NCI-H2196 treated with DMSO at 0.1 percent for 48 hours (cell line): ENCODE data around the gene B4GALNT1.
"Not testable (repeated sequence)": the region's sequence is repeated elsewhere in the genome, so short reads cannot be mapped to it uniquely, and the experiment has no call there.

Experiments used
- DNase-seq: peaks from one replicate; lab custom pipeline; 2025; ENCODE audit not compliant: unreplicated experiment; lab: John Stamatoyannopoulos, UW

Gene B4GALNT1

GRCh38 chr12:57638096-57638495, 5.1 kb upstream of the B4GALNT1 start:
- DNase-seq, result no peak

- no peak for DNase-seq
Measured at GRCh38 chr12:57637364-57637763, 4.4 kb upstream of the B4GALNT1 start.

- DNase-seq, result not testable (repeated sequence)
Measured at GRCh38 chr12:57636731-57637130, 3.7 kb upstream of the B4GALNT1 start.

GRCh38 chr12:57632073-57632957, 686 bp downstream of the B4GALNT1 start:
- DNase-seq, result no peak

DNA sequence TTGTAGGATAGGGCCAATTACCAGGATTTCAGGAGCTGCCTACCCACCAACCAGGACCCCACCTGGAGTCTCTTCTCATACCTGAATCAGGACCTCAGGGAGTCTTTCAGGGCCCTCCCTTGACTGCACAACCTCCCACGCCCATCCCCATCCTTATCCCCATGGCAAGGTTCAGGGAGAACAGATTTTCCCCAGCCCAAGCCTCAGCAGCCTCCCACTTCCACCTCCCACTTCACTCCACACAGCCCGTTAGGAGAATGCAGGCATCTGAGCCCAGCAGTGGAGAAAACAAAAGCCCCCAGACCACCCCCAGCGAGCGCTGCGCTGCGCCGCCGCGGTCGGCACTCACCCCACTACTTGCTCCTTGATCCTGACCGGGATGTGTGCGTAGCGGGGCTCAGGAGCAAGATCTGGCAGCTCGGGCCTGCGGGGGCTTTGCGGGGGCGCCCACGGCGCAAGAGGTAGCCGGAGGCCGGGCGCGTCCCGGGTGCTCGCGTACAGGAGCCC, 1.4 kb downstream of the B4GALNT1 start:
- DNase-seq, result no peak

- no peak for DNase-seq
Measured at GRCh38 chr12:57630891-57631433, 2.0 kb downstream of the B4GALNT1 start.

DNA sequence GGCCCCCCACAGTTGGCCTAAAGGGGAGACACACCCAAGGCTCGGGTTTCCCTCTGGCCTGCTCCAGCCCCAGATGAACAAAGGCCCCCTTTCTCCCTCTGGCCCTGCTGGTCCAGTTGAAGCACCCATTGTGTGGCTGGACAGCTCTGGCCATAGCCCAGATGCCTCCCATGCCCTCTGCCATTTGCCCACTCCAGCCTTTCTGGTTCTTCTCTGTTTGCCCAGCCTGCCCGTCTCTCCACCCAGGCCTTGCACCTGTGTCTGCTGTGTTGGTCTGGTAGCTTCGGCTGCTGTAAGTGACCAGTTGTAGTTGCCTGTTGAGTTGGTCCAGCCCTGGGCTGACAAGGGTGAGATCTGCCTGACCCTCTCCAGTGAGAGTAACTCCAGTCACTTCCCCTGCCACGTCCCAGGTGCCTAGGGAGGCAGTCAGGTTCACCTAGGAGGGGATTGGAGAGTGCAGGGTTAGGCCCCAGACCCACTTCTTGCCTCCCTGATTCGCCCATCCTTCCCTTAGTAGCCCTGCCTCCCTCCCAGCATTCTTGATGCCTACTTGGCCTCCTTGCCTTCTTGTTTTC, 3.0 kb downstream of the B4GALNT1 start:
- no peak for DNase-seq

GRCh38 chr12:57628280-57629191, 4.5 kb downstream of the B4GALNT1 start:
- no peak for DNase-seq

DNA sequence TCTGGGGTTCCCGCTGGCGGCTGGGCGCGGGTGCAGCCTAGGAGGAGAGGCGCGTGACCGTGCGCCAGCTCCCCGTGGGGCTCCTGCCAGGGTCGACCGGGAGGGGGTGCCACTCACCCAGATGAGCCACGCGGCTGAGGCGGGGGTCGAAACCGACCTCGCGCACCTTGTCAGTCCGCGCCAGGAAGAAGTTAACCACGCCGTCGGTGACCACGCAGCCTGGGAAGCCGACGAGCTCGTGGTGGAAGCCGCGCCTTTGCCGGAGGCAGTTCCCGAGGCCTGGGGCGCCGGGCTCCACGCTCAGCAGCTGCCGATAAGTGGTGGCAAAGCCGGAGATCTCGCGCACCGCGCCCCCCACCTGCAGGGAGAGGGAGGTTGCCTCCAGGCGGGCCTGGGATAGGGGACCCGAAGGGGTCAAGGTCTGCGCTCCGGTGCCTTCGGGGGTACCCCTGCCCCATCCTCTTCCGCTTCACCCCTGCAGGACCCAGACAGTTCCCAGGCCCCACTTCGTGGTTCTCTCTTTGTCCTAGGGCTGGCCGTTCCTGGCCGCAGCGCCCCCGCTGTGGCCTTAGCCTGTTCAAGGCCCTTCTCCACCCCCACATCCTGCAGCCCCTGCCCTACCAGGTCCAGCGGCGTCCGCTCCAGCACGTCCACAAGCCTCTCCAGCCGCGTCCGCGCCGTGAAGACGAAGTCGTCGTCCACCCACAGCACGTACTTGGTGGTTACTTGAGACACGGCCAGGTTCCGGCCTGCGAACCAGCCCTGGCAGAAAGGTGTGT, 5.3 kb downstream of the B4GALNT1 start:
- DNase-seq, result no peak

- DNase-seq, result no peak
Measured at GRCh38 chr12:57626921-57627445, 6.0 kb downstream of the B4GALNT1 start.

DNA sequence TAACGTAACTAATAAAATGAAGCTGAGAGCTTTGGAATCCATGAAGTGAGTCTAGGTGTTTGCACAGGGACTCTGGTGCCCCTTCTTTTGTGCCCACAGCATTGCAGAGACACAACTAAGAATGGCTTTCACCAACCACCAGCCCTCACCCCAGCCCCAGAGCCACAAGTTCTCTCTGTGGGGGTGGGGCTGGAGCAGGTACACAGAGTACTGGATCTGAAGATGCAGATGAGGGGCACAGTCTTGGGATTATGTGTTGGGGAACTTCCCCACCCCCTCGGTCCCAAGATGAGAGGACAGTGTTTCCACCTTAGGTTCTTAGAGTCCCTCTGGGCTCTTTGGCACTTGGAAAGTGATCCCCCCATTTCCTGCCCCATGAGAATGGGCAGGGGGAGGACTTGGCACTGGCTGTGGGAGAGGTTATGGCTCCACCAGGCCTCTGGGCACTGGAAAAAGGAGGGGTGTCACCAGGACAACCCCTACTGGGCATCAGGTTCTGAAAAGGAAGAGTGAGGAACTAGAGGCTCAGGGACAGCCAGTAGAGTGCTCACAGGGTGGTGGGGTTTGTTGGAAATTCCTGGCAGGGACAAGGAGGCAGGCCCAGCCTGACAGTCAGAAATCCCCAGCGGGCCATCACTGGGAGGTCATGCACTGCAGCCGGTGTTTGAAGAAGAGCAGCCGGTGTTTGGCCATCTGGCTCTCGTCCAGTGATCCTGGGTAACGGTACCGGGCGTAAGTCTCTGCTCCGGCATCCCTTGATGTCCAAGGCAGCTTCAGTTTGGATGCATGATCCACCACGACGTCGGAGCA, 6.7 kb downstream of the B4GALNT1 start:
- no peak for DNase-seq

GRCh38 chr12:57625261-57626032, 7.6 kb downstream of the B4GALNT1 start:
- DNase-seq, result no peak

- no peak for DNase-seq
Measured at GRCh38 chr12:57624441-57625220, 8.4 kb downstream of the B4GALNT1 start.

- DNase-seq, result no peak
Measured at GRCh38 chr12:57623811-57624390, 9.1 kb downstream of the B4GALNT1 start.

- no peak for DNase-seq
Measured at GRCh38 chr12:57623385-57623784, 9.6 kb downstream of the B4GALNT1 start.

DNA sequence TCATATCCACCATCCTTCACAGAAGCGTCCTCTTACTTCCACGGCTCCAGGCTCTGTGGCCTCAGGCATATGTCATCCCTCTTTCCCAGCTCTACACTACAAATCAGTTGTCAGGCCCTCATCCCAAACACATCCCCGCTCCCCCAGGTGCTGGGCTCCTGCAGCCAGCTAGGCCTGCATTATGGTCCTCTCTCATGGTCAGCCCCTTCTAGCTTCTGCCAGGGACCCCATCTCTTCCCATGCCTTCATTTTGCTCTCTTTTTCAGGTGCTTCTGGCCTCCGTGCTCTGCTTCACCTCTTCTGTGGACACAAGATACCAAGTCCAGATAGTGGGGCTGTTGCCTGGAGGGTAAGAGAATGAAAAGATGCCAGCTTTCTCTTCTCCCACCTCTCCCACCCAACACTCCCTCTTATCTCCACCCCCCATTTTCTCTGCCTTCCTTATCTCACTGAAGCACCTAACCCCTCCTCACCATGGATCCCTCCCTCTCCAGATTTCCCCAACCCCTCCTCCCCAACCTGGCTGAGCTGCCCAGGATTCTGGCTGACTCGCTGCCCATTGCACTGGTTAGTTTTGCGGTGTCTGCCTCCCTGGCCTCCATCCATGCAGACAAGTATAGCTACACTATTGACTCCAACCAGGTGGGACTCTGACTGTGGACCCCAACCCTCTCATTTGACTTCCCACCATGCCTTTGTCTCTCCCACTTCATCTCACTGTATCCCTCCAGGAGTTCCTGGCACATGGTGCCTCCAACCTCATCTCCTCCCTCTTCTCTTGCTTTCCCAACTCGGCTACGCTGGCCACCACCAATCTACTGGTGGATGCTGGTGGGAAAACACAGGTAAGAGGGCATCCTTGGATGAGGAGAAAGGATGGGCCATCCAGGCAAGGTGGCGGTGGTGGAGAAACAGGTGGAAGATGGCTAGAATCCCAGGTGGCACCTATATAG, 10.4 kb downstream of the B4GALNT1 start:
- no peak for DNase-seq
